IMR-90 (cell line): Measurements from ENCODE around the gene DLL3. TPM values are rescaled to one million over a fixed set of nuclear protein-coding genes. Genes with fewer than 3 reads are reported as not detected.

Experiments used
- ATAC-seq: fragments of 200-7000 bp; cut with Tn5 transposase; 2 replicates; pipeline ENCODE4 v1.9.1; 2020; ENCODE audit warnings: low read depth, mild to moderate bottlenecking, moderate library complexity
- BruUV-seq: library from RNA; stranded (reverse); fragments of 400-500 nt; replicated peaks from 2 replicates; lab custom pipeline; 2021; lab: Mats Ljungman, UMichigan
- CTCF ChIA-PET: fragments of 300-600 bp; formaldehyde crosslinking; extraction: SDS; loops from one replicate; lab custom pipeline; 2021; ENCODE audit warnings: antibody characterized with exemption; lab: Yijun Ruan, JAX
- POLR2A ChIA-PET: fragments of 300-600 bp; sonication (Branson Sonifier 250); formaldehyde crosslinking; loops from one replicate; lab custom pipeline; 2022; ENCODE audit warnings: antibody characterized with exemption; ENCODE audit not compliant: unreplicated experiment; lab: Charles Lee
- DNase-seq: peaks from one replicate; pipeline ENCODE4 v3.0.0; 2013
- H2AFZ ChIP-seq: replicated peaks from 2 replicates; pipeline ENCODE3; 2013; ENCODE audit warnings: low read length, mild to moderate bottlenecking; ENCODE audit not compliant: poor library complexity
- H2AK5ac ChIP-seq: 2 replicates; pipeline ENCODE4 v1.6.1; 2013; ENCODE audit warnings: low read depth, low read length, inconsistent platforms
- H2AK9ac ChIP-seq: replicated peaks from 2 replicates; pipeline ENCODE3; 2013; ENCODE audit warnings: mild to moderate bottlenecking, low read depth, low read length, moderate library complexity; ENCODE audit not compliant: poor library complexity
- H2BK120ac ChIP-seq: 2 replicates; pipeline ENCODE4 v1.6.1; 2013; ENCODE audit warnings: low read depth, low read length, inconsistent platforms
- H2BK15ac ChIP-seq: 3 replicates; pipeline ENCODE4 v1.6.1; 2013; ENCODE audit warnings: low read depth, low read length, inconsistent platforms
- H2BK20ac ChIP-seq: 2 replicates; pipeline ENCODE4 v1.6.1; 2013; ENCODE audit warnings: low read depth, mild to moderate bottlenecking, inconsistent platforms, low read length, moderate library complexity
- H2BK5ac ChIP-seq: 2 replicates; pipeline ENCODE4 v1.6.1; 2013; ENCODE audit warnings: mild to moderate bottlenecking, low read depth, low read length, inconsistent platforms; ENCODE audit not compliant: poor library complexity, severe bottlenecking
- H3K14ac ChIP-seq: replicated peaks from 2 replicates; pipeline ENCODE4 v1.6.1; 2013; ENCODE audit warnings: low read depth, low read length, inconsistent platforms
- H3K18ac ChIP-seq: 2 replicates; pipeline ENCODE4 v1.6.1; 2013; ENCODE audit warnings: low read depth, low read length, control low read depth
- H3K23ac ChIP-seq: 2 replicates; pipeline ENCODE4 v1.6.1; 2013; ENCODE audit warnings: low read depth, low read length, inconsistent platforms
- H3K27ac ChIP-seq: 2 replicates; pipeline ENCODE4 v1.5.1; 2013; ENCODE audit warnings: mild to moderate bottlenecking, control low read depth, low read length; ENCODE audit not compliant: insufficient read depth
- H3K27me3 ChIP-seq: 2 replicates; pipeline ENCODE4 v1.6.1; 2013; ENCODE audit warnings: low read length; ENCODE audit not compliant: control insufficient read depth, insufficient read depth
- H3K36me3 ChIP-seq: 2 replicates; pipeline ENCODE4 v1.6.1; 2013; ENCODE audit warnings: low read length, mixed read lengths; ENCODE audit not compliant: control insufficient read depth, insufficient read depth
- H3K4ac ChIP-seq: 2 replicates; pipeline ENCODE4 v1.6.1; 2013; ENCODE audit warnings: low read depth, low read length, inconsistent platforms
- H3K4me1 ChIP-seq: 2 replicates; pipeline ENCODE4 v1.6.1; 2013; ENCODE audit warnings: low read length, mixed read lengths; ENCODE audit not compliant: control insufficient read depth, insufficient read depth
- H3K4me2 ChIP-seq: 2 replicates; pipeline ENCODE4 v1.6.1; 2013; ENCODE audit warnings: low read depth, mild to moderate bottlenecking, control low read depth, low read length, moderate library complexity
- H3K4me3 ChIP-seq: 2 replicates; pipeline ENCODE4 v1.5.1; 2013; ENCODE audit warnings: low read depth, mild to moderate bottlenecking, control low read depth, low read length, moderate library complexity; ENCODE audit not compliant: insufficient read depth
- H3K56ac ChIP-seq: 2 replicates; pipeline ENCODE4 v1.6.1; 2013; ENCODE audit warnings: low read length, inconsistent platforms; ENCODE audit not compliant: insufficient read depth; ENCODE audit errors: extremely low read depth
- H3K79me1 ChIP-seq, 2 experiments: 2 replicates each; pipeline ENCODE4 v1.6.1; 2013; ENCODE audit warnings: low read length in 2 of 2, inconsistent platforms in 1 of 2, low read depth in 1 of 2
- H3K9ac ChIP-seq: 2 replicates; pipeline ENCODE4 v1.6.1; 2013; ENCODE audit warnings: low read depth, low read length, control low read depth
- H3K9me1 ChIP-seq: 2 replicates; pipeline ENCODE4 v1.6.1; 2013; ENCODE audit warnings: low read length, inconsistent platforms; ENCODE audit not compliant: insufficient read depth
- H3K9me3 ChIP-seq: 2 replicates; pipeline ENCODE4 v1.6.1; 2013; ENCODE audit warnings: low read length; ENCODE audit not compliant: control insufficient read depth, insufficient read depth
- H4K20me1 ChIP-seq: 2 replicates; pipeline ENCODE4 v1.6.1; 2013; ENCODE audit warnings: low read length, inconsistent platforms; ENCODE audit not compliant: insufficient read depth
- H4K5ac ChIP-seq: 2 replicates; pipeline ENCODE4 v1.6.1; 2013; ENCODE audit warnings: mild to moderate bottlenecking, low read depth, low read length, control low read depth
- H4K8ac ChIP-seq, 2 experiments: 2 replicates each; pipeline ENCODE4 v1.6.1; 2013; ENCODE audit warnings: low read depth in 2 of 2, low read length in 2 of 2, control low read depth in 1 of 2, inconsistent platforms in 1 of 2
- H4K91ac ChIP-seq: 2 replicates; pipeline ENCODE4 v1.6.1; 2013; ENCODE audit warnings: low read depth, low read length, inconsistent platforms; ENCODE audit not compliant: insufficient read depth
- CEBPB ChIP-seq: IDR thresholded peaks from 2 replicates; pipeline ENCODE4 v1.6.1; 2012; ENCODE audit warnings: low read depth, low read length, improper control_type of control experiment
- CHD1 ChIP-seq: IDR thresholded peaks from 2 replicates; pipeline ENCODE4 v1.6.1; 2012; ENCODE audit warnings: low read depth, low read length, improper control_type of control experiment
- CTCF ChIP-seq: conservative IDR thresholded peaks from 2 replicates; pipeline ENCODE4 v1.5.1; 2012; ENCODE audit warnings: mild to moderate bottlenecking, low read depth, low read length, improper control_type of control experiment
- ELK1 ChIP-seq: fragments of 150-350 bp; IDR thresholded peaks from 2 replicates; pipeline ENCODE4 v1.6.1; 2016; ENCODE audit warnings: low read depth, mild to moderate bottlenecking, low read length, moderate library complexity, borderline replicate concordance
- FOS ChIP-seq: fragments of 150-350 bp; IDR thresholded peaks from 2 replicates; pipeline ENCODE4 v1.6.1; 2016; ENCODE audit warnings: low read depth, low read length
- MAFK ChIP-seq: IDR thresholded peaks from 2 replicates; pipeline ENCODE4 v1.6.1; 2012; ENCODE audit warnings: low read depth, low read length, improper control_type of control experiment
- MAZ ChIP-seq: IDR thresholded peaks from 2 replicates; pipeline ENCODE4 v1.6.1; 2012; ENCODE audit warnings: low read depth, mild to moderate bottlenecking, low read length, improper control_type of control experiment, moderate library complexity, borderline replicate concordance
- MXI1 ChIP-seq: IDR thresholded peaks from 2 replicates; pipeline ENCODE4 v1.6.1; 2012; ENCODE audit warnings: low read depth, mild to moderate bottlenecking, low read length, moderate library complexity, borderline replicate concordance
- SMC3 ChIP-seq: fragments of 150-350 bp; IDR thresholded peaks from 2 replicates; pipeline ENCODE4 v1.6.1; 2016; ENCODE audit warnings: low read depth, mild to moderate bottlenecking, antibody characterized with exemption, low read length, moderate library complexity
- USF2 ChIP-seq: fragments of 150-350 bp; IDR thresholded peaks from 2 replicates; pipeline ENCODE4 v1.6.1; 2017; ENCODE audit warnings: mild to moderate bottlenecking, antibody characterized with exemption, low read length, low read depth
- WGBS, 2 experiments: methylation state at CpG; one replicate each; pipeline versions ENCODE4 v1.1.5 to v1.1.7; 2013; ENCODE audit warnings: missing lambda C conversion rate in 2 of 2; ENCODE audit not compliant: insufficient read length in 1 of 2; ENCODE audit errors: extremely low coverage in 2 of 2; 5-methylcytosine and 5-hydroxymethylcytosine counted together
- dilution Hi-C: fragments of 300-500 bp; cut with HindIII; formaldehyde crosslinking; loops from one replicate; pipeline ENCODE4 v1.14.3; 2018; ENCODE audit warnings: low sequenced_read_pairs; ENCODE audit not compliant: unreplicated experiment
- in situ Hi-C: fragments of 300-500 bp; cut with MboI; formaldehyde crosslinking; loops from 3 replicates; pipeline ENCODE4 v1.14.3; 2019; ENCODE audit warnings: low sequenced_read_pairs, inconsistent platforms, mixed read lengths
- intact Hi-C: fragments of 100-400 bp; cut with micrococcal nuclease; formaldehyde crosslinking; loops from 2 replicates; pipeline ENCODE4 v1.10.0; 2022
- polyA plus RNA-seq, 3 experiments: library from polyadenylated mRNA; depleted of rRNA; stranded (reverse); fragments of >200 nt; gene quantifications; 2 replicates each; pipeline ENCODE4 v1.2.3, GENCODE V29; 2012; ENCODE audit warnings: low replicate concordance in 1 of 3
- total RNA-seq: library from RNA; depleted of rRNA; stranded (reverse); fragments of >200 nt; gene quantifications from 2 replicates; pipeline ENCODE4 v1.2.3, GENCODE V29; 2012

DLL3 gene
- total and polyA plus RNA-seq, 2 of the 4 experiments (the other 2 are of a cell fraction): 0.36 to 1.3 TPM

GRCh38 chr19:39492788-39493187 lies 6.0 kb upstream of the DLL3 start:
- intact Hi-C loops (no loop called here), dilution Hi-C loops (no loop called here), in situ Hi-C loops (no loop called here)
- no peak overlapping the region for H2AFZ ChIP-seq
- no peak overlapping the region for H3K23ac ChIP-seq
- no peak overlapping the region for H3K9ac ChIP-seq
- no peak overlapping the region for H3K56ac ChIP-seq
- H3K4me1 ChIP-seq: no peaks in the 10 kb centered on the region
- no peak overlapping the region for H2BK5ac ChIP-seq
- no peak overlapping the region for H4K5ac ChIP-seq
- TF ChIP-seq USF2: no peak
- no peak for TF ChIP-seq FOS
- no peak for TF ChIP-seq ELK1
- TF ChIP-seq SMC3: no peak
- no peak for TF ChIP-seq MXI1
- TF ChIP-seq CTCF: no peak
- TF ChIP-seq MAZ: no peak
- no peak for TF ChIP-seq CHD1
- no peak for TF ChIP-seq CEBPB
- TF ChIP-seq MAFK: no peak
- peaks cover 3% of the 10 kb centered on the region; the same call in 1 of the 2 replicates for H3K9me1 ChIP-seq
- ATAC-seq: no peak
- no peaks in the 10 kb centered on the region for H4K20me1 ChIP-seq
- H4K91ac ChIP-seq: no peak overlapping the region
- CTCF ChIA-PET: no interaction called here
- H3K14ac ChIP-seq: no peak overlapping the region
- no peak overlapping the region for H2AK5ac ChIP-seq
- H3K4ac ChIP-seq: no peak overlapping the region
- no peaks in the 10 kb centered on the region; a peak in 1 of 4 replicates for H3K79me1 ChIP-seq
- no peak for DNase-seq
- no peak overlapping the region for H2AK9ac ChIP-seq
- H2BK20ac ChIP-seq: no peak overlapping the region
- H3K27me3 ChIP-seq: peaks cover 8% of the 10 kb centered on the region
- POLR2A ChIA-PET: no interaction called here
- no peak overlapping the region for H3K18ac ChIP-seq
- WGBS, 2 experiments: no CpG with 5 or more reads among the region's 3 CpGs
- H3K36me3 ChIP-seq: peaks cover 29% of the 10 kb centered on the region
- BruUV-seq: no TSS peak
- H3K4me3 ChIP-seq: no peak overlapping the region
- no peak overlapping the region for H4K8ac ChIP-seq
- H3K4me2 ChIP-seq: no peak overlapping the region
- no peak overlapping the region for H2BK120ac ChIP-seq
- H2BK15ac ChIP-seq: no peak overlapping the region
- H3K27ac ChIP-seq: no peak overlapping the region
- H3K9me3 ChIP-seq: no peaks in the 10 kb centered on the region
